HCT116 (cell line): ENCODE data around the gene ANKRD33. TPM values are rescaled to one million over a fixed set of nuclear protein-coding genes. Genes with fewer than 3 reads are reported as not detected.

Experiments
- ATAC-seq: fragments of 200-7000 bp; cut with Tn5 transposase; 2 replicates; pipeline ENCODE4 v1.9.1; 2020; ENCODE audit warnings: mild to moderate bottlenecking, moderate library complexity
- BruUV-seq: library from RNA; stranded (reverse); fragments of 400-500 nt; replicated peaks from 2 replicates; lab custom pipeline; 2021; lab: Mats Ljungman, UMichigan
- CTCF ChIA-PET: fragments of 300-600 bp; sonication (Branson Sonifier 250); formaldehyde crosslinking; loops from one replicate; lab custom pipeline; 2021; ENCODE audit warnings: antibody characterized with exemption; lab: Charles Lee
- POLR2A ChIA-PET: fragments of 300-600, 350-600 bp; sonication (Branson Sonifier 250); formaldehyde crosslinking; loops from one replicate; lab custom pipeline; 2021; ENCODE audit warnings: antibody characterized with exemption; lab: Charles Lee
- RAD21 ChIA-PET, 2 experiments: fragments of 300-600 bp; sonication (Branson Sonifier 250); formaldehyde crosslinking; loops; one replicate each; lab custom pipeline; 2023; ENCODE audit warnings: low total read pairs in 2 of 2; ENCODE audit not compliant: uncharacterized antibody in 2 of 2, unreplicated experiment in 2 of 2, low non-redundant PET in 1 of 2; lab: Charles Lee
- DNase-seq: peaks from one replicate; pipeline ENCODE4 v3.0.0-alpha.2; 2010; ENCODE audit warnings: low read depth, low spot score
- H2AFZ ChIP-seq: fragments of 200-600 bp; shearing (Covaris generic), sonication (generic); 2 replicates; pipeline ENCODE4 v1.6.1; 2017; ENCODE audit warnings: low read depth, mixed run types, mixed read lengths, antibody characterized with exemption, low read length; ENCODE audit not compliant: poor library complexity, severe bottlenecking
- H3K27ac ChIP-seq: 2 replicates; pipeline ENCODE4 v1.5.1; 2012; ENCODE audit warnings: low read depth, low read length
- H3K27me3 ChIP-seq: fragments of 200-600 bp; sonication (generic); 2 replicates; pipeline ENCODE4 v1.6.1; 2016; ENCODE audit warnings: mixed run types, low read length, mixed read lengths; ENCODE audit not compliant: insufficient read depth
- H3K36me3 ChIP-seq, 2 experiments: fragments of 200-500 bp in 1 of 2; fragments of 200-600 bp in 1 of 2; sonication (Bioruptor generic) in 1 of 2; sonication (generic) in 1 of 2; 2 replicates each; pipeline versions ENCODE4 v1.5.1 to v1.6.1; 2014 to 2016; ENCODE audit warnings: low read length in 2 of 2, inconsistent platforms in 1 of 2, mixed read lengths in 1 of 2, mixed run types in 1 of 2; ENCODE audit not compliant: insufficient read depth in 2 of 2, control insufficient read depth in 1 of 2
- H3K4me1 ChIP-seq, 2 experiments: fragments of 200-600 bp in 1 of 2; sonication (generic) in 1 of 2; 2 replicates each; pipeline versions ENCODE4 v1.5.1 to v1.6.1; 2012 to 2017; ENCODE audit warnings: low read length in 2 of 2, inconsistent platforms in 1 of 2, mild to moderate bottlenecking in 1 of 2, mixed read lengths in 1 of 2, mixed run types in 1 of 2, moderate library complexity in 1 of 2; ENCODE audit not compliant: insufficient read depth in 2 of 2, control insufficient read depth in 1 of 2
- H3K4me2 ChIP-seq: fragments of 200-600 bp; sonication (generic); 2 replicates; pipeline ENCODE4 v1.6.1; 2017; ENCODE audit warnings: mixed run types, low read length, mixed read lengths
- H3K4me3 ChIP-seq, 2 experiments: fragments of 200-600 bp in 1 of 2; sonication (generic) in 1 of 2; replicated peaks in 1 of 2; 2 replicates each; pipeline ENCODE4 v1.5.1; 2011 to 2016; ENCODE audit warnings: low read length in 2 of 2, control low read depth in 1 of 2, low read depth in 1 of 2, mild to moderate bottlenecking in 1 of 2, mixed read lengths in 1 of 2, mixed run types in 1 of 2
- H3K79me2 ChIP-seq: fragments of 200-600 bp; sonication (generic); 2 replicates; pipeline ENCODE4 v1.6.1; 2017; ENCODE audit warnings: mild to moderate bottlenecking, mixed run types, low read length, moderate library complexity, mixed read lengths; ENCODE audit not compliant: insufficient read depth
- H3K9ac ChIP-seq: fragments of 200-600 bp; sonication (generic); 2 replicates; pipeline ENCODE4 v1.6.1; 2016; ENCODE audit warnings: low read length, mixed read lengths
- H3K9me2 ChIP-seq: fragments of 200-600 bp; sonication (generic), shearing (Covaris generic); 2 replicates; pipeline ENCODE4 v1.6.1; 2017; ENCODE audit warnings: mixed run types, mild to moderate bottlenecking, moderate library complexity; ENCODE audit not compliant: insufficient read depth
- H3K9me3 ChIP-seq, 2 experiments: fragments of 200-500 bp in 1 of 2; fragments of 200-600 bp in 1 of 2; sonication (Bioruptor generic) in 1 of 2; sonication (generic) in 1 of 2; 2 replicates each; pipeline ENCODE4 v1.6.1; 2014 to 2017; ENCODE audit warnings: low read length in 2 of 2, mixed read lengths in 2 of 2, inconsistent platforms in 1 of 2, low read depth in 1 of 2, mild to moderate bottlenecking in 1 of 2, mixed run types in 1 of 2, moderate library complexity in 1 of 2; ENCODE audit not compliant: control insufficient read depth in 1 of 2, insufficient read depth in 1 of 2
- H4K20me1 ChIP-seq: fragments of 200-600 bp; sonication (generic), shearing (Covaris generic); 2 replicates; pipeline ENCODE4 v1.6.1; 2017; ENCODE audit warnings: mixed run types, mild to moderate bottlenecking, moderate library complexity; ENCODE audit not compliant: insufficient read depth
- ELF1 ChIP-seq: IDR thresholded peaks from 2 replicates; pipeline ENCODE4 v1.6.1; 2012; ENCODE audit warnings: low read depth, borderline replicate concordance
- FOSL1 ChIP-seq: IDR thresholded peaks from 2 replicates; pipeline ENCODE4 v1.6.1; 2012; ENCODE audit warnings: low read depth
- JUND ChIP-seq: IDR thresholded peaks from 2 replicates; pipeline ENCODE4 v1.6.1; 2012
- POLR2A ChIP-seq: IDR thresholded peaks from 2 replicates; pipeline ENCODE4 v1.7.0; 2011; ENCODE audit warnings: borderline replicate concordance; ENCODE audit not compliant: insufficient read depth, insufficient read length; ENCODE audit errors: extremely low read depth
- POLR2AphosphoS5 ChIP-seq: IDR thresholded peaks from 2 replicates; pipeline ENCODE4 v1.6.1; 2011; ENCODE audit warnings: mild to moderate bottlenecking, low read depth, low read length, moderate library complexity
- RAD21 ChIP-seq: IDR thresholded peaks from 2 replicates; pipeline ENCODE4 v1.6.1; 2012; ENCODE audit warnings: low read depth, mild to moderate bottlenecking
- SRF ChIP-seq: IDR thresholded peaks from 2 replicates; pipeline ENCODE4 v1.6.1; 2012; ENCODE audit warnings: low read depth
- YY1 ChIP-seq: IDR thresholded peaks from 2 replicates; pipeline ENCODE4 v1.6.1; 2011; ENCODE audit warnings: low read length, low read depth, moderate library complexity, mild to moderate bottlenecking; ENCODE audit not compliant: insufficient replicate concordance; ENCODE audit errors: extremely low read depth
- ZFX ChIP-seq: fragments of 450-650 bp; IDR thresholded peaks from 2 replicates; pipeline ENCODE4 v1.6.1; 2017
- ZNF274 ChIP-seq: fragments of 200-500 bp; sonication (Bioruptor generic); IDR thresholded peaks from 2 replicates; pipeline ENCODE4 v1.6.1; 2014; ENCODE audit warnings: mild to moderate bottlenecking, low read depth, low read length, inconsistent platforms
- intact Hi-C: fragments of 100-400 bp; cut with micrococcal nuclease; formaldehyde crosslinking; loops from 2 replicates; pipeline ENCODE4 v1.10.0; 2022
- total RNA-seq: library from RNA; stranded (reverse); gene quantifications from one replicate; pipeline ENCODE4 v1.2.1, GENCODE V29; 2021; ENCODE audit not compliant: unreplicated experiment
- TF ChIP-seq, protein P1 (sequence below): IDR thresholded peaks from 2 replicates; pipeline ENCODE4 v1.6.1; 2012; ENCODE audit warnings: low read depth
- TF ChIP-seq, protein P2 (sequence below), 3 experiments: fragments of 200-600 bp in 1 of 3; sonication (generic) in 1 of 3; IDR thresholded peaks in 2 of 3; conservative IDR thresholded peaks in 1 of 3; 2 replicates each; pipeline ENCODE4 v1.5.1; 2012 to 2017; ENCODE audit warnings: low read depth in 2 of 3, low read length in 2 of 3, antibody characterized with exemption in 1 of 3, borderline replicate concordance in 1 of 3, control low read depth in 1 of 3, mild to moderate bottlenecking in 1 of 3, mixed read lengths in 1 of 3, mixed run types in 1 of 3, moderate library complexity in 1 of 3; ENCODE audit not compliant: insufficient read depth in 1 of 3
- TF ChIP-seq, protein P3 (sequence below): IDR thresholded peaks from 2 replicates; pipeline ENCODE4 v1.6.1; 2012
- TF ChIP-seq, protein P4 (sequence below): IDR thresholded peaks from 2 replicates; pipeline ENCODE4 v1.6.1; 2011; ENCODE audit warnings: mild to moderate bottlenecking, low read length, moderate library complexity; ENCODE audit not compliant: insufficient replicate concordance; ENCODE audit errors: extremely low read depth

ANKRD33 gene
- total RNA-seq, 1 experiment from 2014 or later: not detected

DNA sequence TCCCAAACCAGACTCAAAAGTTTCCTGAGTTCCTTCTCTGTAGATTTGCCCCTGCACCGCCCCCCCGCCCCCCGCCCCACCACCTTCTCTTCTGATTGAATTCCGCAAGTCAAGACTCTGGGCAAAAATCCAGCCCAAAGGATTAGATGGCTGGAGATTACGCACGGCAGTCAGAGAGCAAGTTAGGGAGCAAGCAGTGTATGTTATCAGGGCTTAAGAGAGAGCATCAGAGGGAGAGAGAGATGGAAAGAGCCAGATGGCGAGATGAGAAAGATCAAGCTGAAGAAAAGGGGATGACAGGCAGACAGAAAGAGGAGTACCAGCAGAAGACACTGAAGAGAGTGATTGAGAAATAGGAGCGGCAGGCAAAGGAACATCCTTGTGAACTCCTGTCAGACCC is 13.9 kb upstream of the ANKRD33 start (continued):
- TF ChIP-seq POLR2AphosphoS5 (no peak), ELF1 (no peak)

DNA sequence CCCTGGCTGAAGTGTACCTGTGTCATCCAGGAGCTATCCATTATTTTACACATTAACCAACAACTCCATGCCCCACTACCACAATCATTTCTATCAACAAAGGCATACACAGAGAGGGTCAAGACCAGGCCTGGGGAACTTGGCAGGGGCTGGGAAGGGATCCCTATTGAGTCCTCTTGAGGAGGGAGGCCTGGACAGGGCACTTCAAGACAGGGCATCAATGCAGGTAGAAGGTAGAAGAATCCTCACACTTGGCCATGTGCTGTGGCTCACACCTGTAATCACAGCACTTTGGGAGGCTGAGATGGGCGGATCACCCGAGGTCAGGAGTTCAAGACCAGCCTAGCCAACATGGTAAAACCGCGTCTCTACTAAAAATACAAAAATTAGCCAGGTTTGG is 13.4 kb upstream of the ANKRD33 start:
- no peaks in the 10 kb centered on the region for H3K36me3 ChIP-seq
- no peak overlapping the region for H3K4me3 ChIP-seq
- H4K20me1 ChIP-seq: no peaks in the 10 kb centered on the region
- H3K4me2 ChIP-seq: no peak overlapping the region
- H3K9ac ChIP-seq: no peak overlapping the region
- intact Hi-C loops: no loop called here
- no peaks in the 10 kb centered on the region for H3K4me1 ChIP-seq
- H3K79me2 ChIP-seq: no peaks in the 10 kb centered on the region
- H3K27ac ChIP-seq: no peak overlapping the region
- H2AFZ ChIP-seq: no peak overlapping the region
- ATAC-seq: no peak
- no peaks in the 10 kb centered on the region for H3K9me2 ChIP-seq
- RAD21 ChIA-PET: interaction anchor here (0.5 to 1.1 kb wide), 3 partner anchors 43 to 54 kb away, joined by 3 to 4 read pairs (median 3); no protein-coding TSS in a partner anchor
- H3K9me3 ChIP-seq: no peaks in the 10 kb centered on the region
- POLR2A ChIA-PET: no interaction called here
- BruUV-seq: no TSS peak
- CTCF ChIA-PET: interaction anchor here (0.7 to 3.9 kb wide), 11 partner anchors 12 to 484 kb away, joined by 3 to 55 read pairs (median 5); partner anchors contain the start of gene GALNT6
- TF ChIP-seq YY1 (no peak), SRF (no peak), ZFX (no peak), POLR2AphosphoS5 (no peak), RAD21 (no peak), FOSL1 (no peak), POLR2A (no peak), ZNF274 (no peak), JUND (no peak)
- TF ChIP-seq, protein P1, sequence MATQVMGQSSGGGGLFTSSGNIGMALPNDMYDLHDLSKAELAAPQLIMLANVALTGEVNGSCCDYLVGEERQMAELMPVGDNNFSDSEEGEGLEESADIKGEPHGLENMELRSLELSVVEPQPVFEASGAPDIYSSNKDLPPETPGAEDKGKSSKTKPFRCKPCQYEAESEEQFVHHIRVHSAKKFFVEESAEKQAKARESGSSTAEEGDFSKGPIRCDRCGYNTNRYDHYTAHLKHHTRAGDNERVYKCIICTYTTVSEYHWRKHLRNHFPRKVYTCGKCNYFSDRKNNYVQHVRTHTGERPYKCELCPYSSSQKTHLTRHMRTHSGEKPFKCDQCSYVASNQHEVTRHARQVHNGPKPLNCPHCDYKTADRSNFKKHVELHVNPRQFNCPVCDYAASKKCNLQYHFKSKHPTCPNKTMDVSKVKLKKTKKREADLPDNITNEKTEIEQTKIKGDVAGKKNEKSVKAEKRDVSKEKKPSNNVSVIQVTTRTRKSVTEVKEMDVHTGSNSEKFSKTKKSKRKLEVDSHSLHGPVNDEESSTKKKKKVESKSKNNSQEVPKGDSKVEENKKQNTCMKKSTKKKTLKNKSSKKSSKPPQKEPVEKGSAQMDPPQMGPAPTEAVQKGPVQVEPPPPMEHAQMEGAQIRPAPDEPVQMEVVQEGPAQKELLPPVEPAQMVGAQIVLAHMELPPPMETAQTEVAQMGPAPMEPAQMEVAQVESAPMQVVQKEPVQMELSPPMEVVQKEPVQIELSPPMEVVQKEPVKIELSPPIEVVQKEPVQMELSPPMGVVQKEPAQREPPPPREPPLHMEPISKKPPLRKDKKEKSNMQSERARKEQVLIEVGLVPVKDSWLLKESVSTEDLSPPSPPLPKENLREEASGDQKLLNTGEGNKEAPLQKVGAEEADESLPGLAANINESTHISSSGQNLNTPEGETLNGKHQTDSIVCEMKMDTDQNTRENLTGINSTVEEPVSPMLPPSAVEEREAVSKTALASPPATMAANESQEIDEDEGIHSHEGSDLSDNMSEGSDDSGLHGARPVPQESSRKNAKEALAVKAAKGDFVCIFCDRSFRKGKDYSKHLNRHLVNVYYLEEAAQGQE: no peak
- TF ChIP-seq, protein P2, sequence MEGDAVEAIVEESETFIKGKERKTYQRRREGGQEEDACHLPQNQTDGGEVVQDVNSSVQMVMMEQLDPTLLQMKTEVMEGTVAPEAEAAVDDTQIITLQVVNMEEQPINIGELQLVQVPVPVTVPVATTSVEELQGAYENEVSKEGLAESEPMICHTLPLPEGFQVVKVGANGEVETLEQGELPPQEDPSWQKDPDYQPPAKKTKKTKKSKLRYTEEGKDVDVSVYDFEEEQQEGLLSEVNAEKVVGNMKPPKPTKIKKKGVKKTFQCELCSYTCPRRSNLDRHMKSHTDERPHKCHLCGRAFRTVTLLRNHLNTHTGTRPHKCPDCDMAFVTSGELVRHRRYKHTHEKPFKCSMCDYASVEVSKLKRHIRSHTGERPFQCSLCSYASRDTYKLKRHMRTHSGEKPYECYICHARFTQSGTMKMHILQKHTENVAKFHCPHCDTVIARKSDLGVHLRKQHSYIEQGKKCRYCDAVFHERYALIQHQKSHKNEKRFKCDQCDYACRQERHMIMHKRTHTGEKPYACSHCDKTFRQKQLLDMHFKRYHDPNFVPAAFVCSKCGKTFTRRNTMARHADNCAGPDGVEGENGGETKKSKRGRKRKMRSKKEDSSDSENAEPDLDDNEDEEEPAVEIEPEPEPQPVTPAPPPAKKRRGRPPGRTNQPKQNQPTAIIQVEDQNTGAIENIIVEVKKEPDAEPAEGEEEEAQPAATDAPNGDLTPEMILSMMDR (IDR thresholded peaks at IDR 0.05 in 2 of 3, conservative IDR thresholded peaks at IDR 0.05 in 1 of 3; ENCODE audit: borderline replicate concordance in 1 of 3, insufficient read depth in 1 of 3, low read depth in 2 of 3, low read length in 2 of 3): no peak
- TF ChIP-seq, protein P3, sequence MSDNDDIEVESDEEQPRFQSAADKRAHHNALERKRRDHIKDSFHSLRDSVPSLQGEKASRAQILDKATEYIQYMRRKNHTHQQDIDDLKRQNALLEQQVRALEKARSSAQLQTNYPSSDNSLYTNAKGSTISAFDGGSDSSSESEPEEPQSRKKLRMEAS: no peak
- TF ChIP-seq, protein P4, sequence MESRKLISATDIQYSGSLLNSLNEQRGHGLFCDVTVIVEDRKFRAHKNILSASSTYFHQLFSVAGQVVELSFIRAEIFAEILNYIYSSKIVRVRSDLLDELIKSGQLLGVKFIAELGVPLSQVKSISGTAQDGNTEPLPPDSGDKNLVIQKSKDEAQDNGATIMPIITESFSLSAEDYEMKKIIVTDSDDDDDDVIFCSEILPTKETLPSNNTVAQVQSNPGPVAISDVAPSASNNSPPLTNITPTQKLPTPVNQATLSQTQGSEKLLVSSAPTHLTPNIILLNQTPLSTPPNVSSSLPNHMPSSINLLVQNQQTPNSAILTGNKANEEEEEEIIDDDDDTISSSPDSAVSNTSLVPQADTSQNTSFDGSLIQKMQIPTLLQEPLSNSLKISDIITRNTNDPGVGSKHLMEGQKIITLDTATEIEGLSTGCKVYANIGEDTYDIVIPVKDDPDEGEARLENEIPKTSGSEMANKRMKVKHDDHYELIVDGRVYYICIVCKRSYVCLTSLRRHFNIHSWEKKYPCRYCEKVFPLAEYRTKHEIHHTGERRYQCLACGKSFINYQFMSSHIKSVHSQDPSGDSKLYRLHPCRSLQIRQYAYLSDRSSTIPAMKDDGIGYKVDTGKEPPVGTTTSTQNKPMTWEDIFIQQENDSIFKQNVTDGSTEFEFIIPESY: no peak
- H3K27me3 ChIP-seq: no peaks in the 10 kb centered on the region
- no peak for DNase-seq
